AG04450 (cell line): ENCODE data around the gene ARMC9. TPM values are rescaled to one million over a fixed set of nuclear protein-coding genes. Genes with fewer than 3 reads are reported as not detected.
"Not testable (repeated sequence)": the region's sequence is repeated elsewhere in the genome, so short reads cannot be mapped to it uniquely, and the experiment has no call there.

ENCODE experiments used
- CTCF ChIA-PET: fragments of 300-600, 350-600 bp; formaldehyde crosslinking; extraction: SDS; loops from one replicate; lab custom pipeline; 2022; ENCODE audit warnings: antibody characterized with exemption, inconsistent platforms; lab: Charles Lee
- POLR2A ChIA-PET: fragments of 350-600 bp; formaldehyde crosslinking; extraction: SDS; loops from one replicate; lab custom pipeline; 2021; ENCODE audit warnings: antibody characterized with exemption, inconsistent platforms; lab: Yijun Ruan, JAX
- DNase-seq: peaks from one replicate; pipeline ENCODE4 v3.0.0-alpha.2; 2011; ENCODE audit warnings: low read depth, low spot score
- H3K27ac ChIP-seq: one replicate; pipeline ENCODE4 v1.5.1; 2012; ENCODE audit warnings: low read depth, low read length, control low read depth
- H3K27me3 ChIP-seq: one replicate; pipeline ENCODE4 v1.6.0; 2012; ENCODE audit warnings: low read length; ENCODE audit not compliant: control insufficient read depth, insufficient read depth
- H3K4me3 ChIP-seq: 2 replicates; pipeline ENCODE4 v1.5.1; 2011; ENCODE audit warnings: mild to moderate bottlenecking, low read depth, low read length, control low read depth
- H3K9me3 ChIP-seq: 2 replicates; pipeline ENCODE4 v1.5.1; 2012; ENCODE audit warnings: low read length; ENCODE audit not compliant: control insufficient read depth, insufficient read depth
- CTCF ChIP-seq: IDR thresholded peaks from 2 replicates; pipeline ENCODE4 v1.5.1; 2011; ENCODE audit warnings: low read depth, low read length, control low read depth, inconsistent platforms
- polyA plus RNA-seq: library from polyadenylated mRNA; depleted of rRNA; stranded (reverse); fragments of >200 nt; gene quantifications from 2 replicates; pipeline ENCODE4 v1.2.3, GENCODE V29; 2011

ARMC9 gene
- polyA plus RNA-seq, 1 experiment: 49.4 TPM

- H3K4me3 ChIP-seq: no peak overlapping the region
- no peaks in the 10 kb centered on the region for H3K27me3 ChIP-seq
- DNase-seq: no peak
- no peaks in the 10 kb centered on the region for H3K9me3 ChIP-seq
- CTCF ChIA-PET: no interaction called here
- POLR2A ChIA-PET: interaction anchor here (0.5 kb wide), 1 partner anchor 9 kb away, joined by 5 read pairs; no protein-coding TSS in a partner anchor
- no peak overlapping the region for H3K27ac ChIP-seq
- no peak for TF ChIP-seq CTCF
These were observed 26.4 kb upstream of the ARMC9 start for GRCh38 chr2:231172025-231172424.

DNA sequence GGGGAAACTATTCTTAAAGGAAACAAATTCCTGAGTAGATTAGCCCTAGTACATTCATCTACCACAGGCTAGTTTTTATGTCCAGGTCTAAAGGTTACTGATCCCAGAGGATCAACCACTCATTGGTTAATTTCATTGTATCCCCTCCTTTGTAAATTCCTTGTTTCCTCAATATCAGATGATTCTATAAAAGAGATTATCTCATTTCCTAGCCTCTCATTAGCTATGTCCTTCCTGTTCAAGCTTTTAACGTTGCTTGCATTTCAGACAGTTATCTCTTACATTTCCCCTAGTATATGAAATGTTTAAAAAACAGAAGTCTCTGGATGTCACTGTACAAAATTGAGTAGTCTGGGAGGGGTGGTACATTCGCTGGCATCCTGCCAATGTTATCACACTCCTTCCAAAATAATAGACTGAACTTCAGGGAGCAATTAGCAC is 24.2 kb upstream of the ARMC9 start:
- ChIA-PET POLR2A (interaction anchor here (1.3 kb wide), 1 partner anchor 12 kb away, joined by 4 read pairs; no protein-coding TSS in a partner anchor), CTCF (interaction anchor here (1.2 kb wide), 1 partner anchor 19 kb away, joined by 3 read pairs; no protein-coding TSS in a partner anchor)
- TF ChIP-seq CTCF: no peak
- no peak for DNase-seq
- Histone ChIP-seq H3K4me3 (no peak overlapping the region), H3K27ac (no peak overlapping the region), H3K9me3 (no peaks in the 10 kb centered on the region), H3K27me3 (no peaks in the 10 kb centered on the region)

- H3K27ac ChIP-seq: no peak overlapping the region
- H3K27me3 ChIP-seq: no peaks in the 10 kb centered on the region
- DNase-seq: no peak
- no peak overlapping the region for H3K4me3 ChIP-seq
- no peak for TF ChIP-seq CTCF
- no peaks in the 10 kb centered on the region for H3K9me3 ChIP-seq
- CTCF ChIA-PET: no interaction called here
- POLR2A ChIA-PET: interaction anchor here (0.8 to 0.9 kb wide), 2 partner anchors 17 to 26 kb away, joined by 3 to 6 read pairs; no protein-coding TSS in a partner anchor
These were observed 22.4 kb upstream of the ARMC9 start for GRCh38 chr2:231176066-231176465.

DNA sequence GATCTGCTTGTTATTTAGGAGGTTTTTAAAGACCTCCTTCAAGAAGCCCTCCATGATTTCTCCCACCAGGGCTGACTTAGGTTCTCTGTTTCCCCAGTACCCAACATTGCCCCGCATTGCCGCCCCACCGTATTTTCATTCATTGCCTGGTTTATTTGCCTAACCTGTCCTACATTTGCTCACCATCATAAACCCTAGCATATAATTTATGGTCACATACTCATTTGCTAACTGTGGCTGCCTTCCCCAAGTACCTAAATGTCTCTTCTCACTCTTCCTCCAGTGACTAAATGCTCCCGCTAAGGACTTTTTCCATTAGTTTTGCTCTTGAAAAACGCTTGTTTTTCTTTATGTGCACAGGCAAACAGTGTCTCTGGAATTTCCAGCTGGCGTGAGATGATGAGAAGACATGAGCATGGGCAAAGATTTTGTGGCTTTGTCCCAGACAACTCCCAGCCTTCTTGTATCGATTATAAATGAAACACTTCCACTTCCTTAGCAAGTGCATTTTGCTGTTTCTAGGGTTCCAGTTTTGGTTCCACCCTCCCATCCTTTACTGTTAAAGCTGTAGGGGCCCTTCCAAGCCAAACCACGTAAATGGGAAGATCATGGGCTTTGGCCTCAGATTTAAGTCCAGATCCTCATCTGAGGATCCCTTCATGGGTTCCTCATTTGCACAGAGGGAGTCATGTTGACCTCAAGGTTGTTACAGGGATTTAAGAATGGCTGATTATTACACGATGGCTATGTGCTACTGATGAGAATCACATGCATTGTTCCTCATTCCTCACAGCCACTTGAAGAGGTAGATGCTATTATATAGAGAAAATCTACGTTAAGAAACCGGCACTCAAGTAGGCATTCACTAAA is 21.0 kb upstream of the ARMC9 start:
- no peak overlapping the region for H3K27ac ChIP-seq
- no peak overlapping the region for H3K4me3 ChIP-seq
- H3K9me3 ChIP-seq: no peaks in the 10 kb centered on the region; the same call in 1 of the 2 replicates
- CTCF ChIA-PET: no interaction called here
- no peaks in the 10 kb centered on the region for H3K27me3 ChIP-seq
- TF ChIP-seq CTCF: no peak
- no peak for DNase-seq
- POLR2A ChIA-PET: no interaction called here

GRCh38 chr2:231178805-231179204 is 19.6 kb upstream of the ARMC9 start:
- not testable (repeated sequence) for H3K27ac ChIP-seq

More at GRCh38 chr2:231178805-231179204, 19.6 kb upstream of the ARMC9 start:
- DNase-seq, CTCF ChIA-PET, H3K9me3 ChIP-seq, H3K4me3 ChIP-seq, H3K27me3 ChIP-seq: not testable (repeated sequence)
- POLR2A ChIA-PET: interaction anchor here (0.7 kb wide), 1 partner anchor 1286 kb away, joined by 5 read pairs; no protein-coding TSS in a partner anchor
